ENCODE data around the gene WDR13. TPM values are rescaled to one million over a fixed set of nuclear protein-coding genes. Genes with fewer than 3 reads are reported as not detected.

WDR13 gene
- total RNA-seq, 1 donor from 2014 or later: 20.9 TPM

- TF ChIP-seq, protein P1, sequence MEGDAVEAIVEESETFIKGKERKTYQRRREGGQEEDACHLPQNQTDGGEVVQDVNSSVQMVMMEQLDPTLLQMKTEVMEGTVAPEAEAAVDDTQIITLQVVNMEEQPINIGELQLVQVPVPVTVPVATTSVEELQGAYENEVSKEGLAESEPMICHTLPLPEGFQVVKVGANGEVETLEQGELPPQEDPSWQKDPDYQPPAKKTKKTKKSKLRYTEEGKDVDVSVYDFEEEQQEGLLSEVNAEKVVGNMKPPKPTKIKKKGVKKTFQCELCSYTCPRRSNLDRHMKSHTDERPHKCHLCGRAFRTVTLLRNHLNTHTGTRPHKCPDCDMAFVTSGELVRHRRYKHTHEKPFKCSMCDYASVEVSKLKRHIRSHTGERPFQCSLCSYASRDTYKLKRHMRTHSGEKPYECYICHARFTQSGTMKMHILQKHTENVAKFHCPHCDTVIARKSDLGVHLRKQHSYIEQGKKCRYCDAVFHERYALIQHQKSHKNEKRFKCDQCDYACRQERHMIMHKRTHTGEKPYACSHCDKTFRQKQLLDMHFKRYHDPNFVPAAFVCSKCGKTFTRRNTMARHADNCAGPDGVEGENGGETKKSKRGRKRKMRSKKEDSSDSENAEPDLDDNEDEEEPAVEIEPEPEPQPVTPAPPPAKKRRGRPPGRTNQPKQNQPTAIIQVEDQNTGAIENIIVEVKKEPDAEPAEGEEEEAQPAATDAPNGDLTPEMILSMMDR (IDR thresholded peaks at IDR 0.05): no peak
- TF ChIP-seq EZH2 (IDR thresholded peaks at IDR 0.05): no peak
- TF ChIP-seq EZH2phosphoT487 (IDR thresholded peaks at IDR 0.05): no peak
- Histone ChIP-seq H3K4me1 (no peaks in the 10 kb centered on the region), H3K9ac (no peak overlapping the region), H3K9me3 (ENCODE audit: low read depth) (no peaks in the 10 kb centered on the region), H3K36me3 (peaks cover 11% of the 10 kb centered on the region), H3K79me2 (ENCODE audit: low read depth) (peaks cover 27% of the 10 kb centered on the region), H3F3A (ENCODE audit: low read depth) (peaks cover 20% of the 10 kb centered on the region), H3K27ac (no peak overlapping the region), H3K4me3 (peak overlapping the region; percentile 62), H4K20me1 (ENCODE audit: low read depth) (no peaks in the 10 kb centered on the region), H3K4me2 (peak overlapping the region; percentile 90), H3K27me3 (no peaks in the 10 kb centered on the region), H2AFZ (replicated peaks) (no peak overlapping the region)
- Mint-ChIP-seq H3K27ac (peak overlapping the region; percentile 9), H3K27me3 (ENCODE audit: insufficient read depth, low read depth) (peaks cover 3% of the 10 kb centered on the region), H3K4me1 (no peaks in the 10 kb centered on the region), H3K9me3 (peaks cover 11% of the 10 kb centered on the region), H3K36me3 (peaks cover 9% of the 10 kb centered on the region), H3K4me3 (peak overlapping the region; percentile 90)
- no peak for DNase-seq (ENCODE audit: low spot score)
Observed at GRCh38 chrX:48573690-48574269, 23.5 kb upstream of the WDR13 start.

DNA sequence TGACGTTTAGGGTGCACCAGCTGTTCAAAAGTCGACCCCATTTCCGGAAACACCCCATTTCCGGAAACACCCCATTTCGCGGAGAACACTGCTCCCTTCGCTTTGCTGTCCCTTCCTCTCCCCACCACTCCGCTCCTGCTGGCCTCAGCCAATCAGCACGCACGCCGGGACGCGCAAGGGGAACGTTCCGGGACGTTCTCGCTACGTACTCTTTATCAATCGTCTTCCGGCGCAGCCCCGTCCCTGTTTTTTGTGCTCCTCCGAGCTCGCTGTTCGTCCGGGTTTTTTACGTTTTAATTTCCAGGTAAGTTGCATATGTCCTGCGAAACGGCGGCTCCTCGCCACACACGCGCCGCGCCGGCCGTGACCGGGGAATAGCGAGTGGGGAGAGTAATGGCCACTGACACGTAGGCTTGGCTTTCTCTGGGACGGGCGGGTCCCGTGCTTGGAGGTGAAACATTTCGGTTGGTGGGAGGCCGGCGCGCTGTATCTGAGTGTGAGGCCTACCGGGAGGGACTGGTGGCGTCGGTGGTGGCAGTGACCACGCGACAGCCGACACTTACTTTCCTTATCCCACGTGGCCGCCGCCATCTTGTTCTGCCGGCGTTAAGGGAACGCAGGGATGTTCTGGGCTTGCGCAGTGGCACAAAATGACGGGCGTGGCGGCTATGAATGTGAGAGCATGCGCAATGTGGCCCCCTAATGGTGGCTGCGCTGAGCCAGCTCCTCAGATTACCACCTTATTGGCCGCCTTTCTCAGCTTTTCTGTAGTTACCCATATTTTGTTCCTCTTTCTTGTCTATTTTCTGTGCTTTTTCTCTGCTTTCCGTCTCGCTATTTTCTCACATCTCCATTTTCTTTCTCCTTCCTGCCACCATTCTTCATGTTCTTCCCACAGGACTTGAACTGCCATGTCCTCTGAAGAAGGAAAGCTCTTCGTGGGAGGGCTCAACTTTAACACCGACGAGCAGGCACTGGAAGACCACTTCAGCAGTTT is 22.7 kb upstream of the WDR13 start, which contains the start of gene RBM3:
TSS of gene RBM3 (plus strand) at position 215 of the 997 bp plus-strand sequence. CDS start at position 912, 697 bp downstream.
- H3K4me1 ChIP-seq: no peaks in the 10 kb centered on the region
- H3K9me3 ChIP-seq (ENCODE audit: low read depth): no peaks in the 10 kb centered on the region
- H3K27ac ChIP-seq: peak within 1 kb of the TSS; percentile 91
- H3K9ac ChIP-seq: peak within 1 kb of the TSS; percentile 79
- H3K4me1 Mint-ChIP-seq: no peaks in the 10 kb centered on the region
- H3K27me3 Mint-ChIP-seq (ENCODE audit: insufficient read depth, low read depth): peaks cover 3% of the 10 kb centered on the region
- no peaks in the 10 kb centered on the region for H4K20me1 ChIP-seq (ENCODE audit: low read depth)
- peaks cover 9% of the 10 kb centered on the region for H3K36me3 Mint-ChIP-seq
- peak; percentile 91 for DNase-seq (ENCODE audit: low spot score)
- peak within 1 kb of the TSS; percentile 46 for H2AFZ ChIP-seq (replicated peaks)
- peak within 1 kb of the TSS; percentile 62 for H3K4me3 ChIP-seq
- H3F3A ChIP-seq (ENCODE audit: low read depth): peaks cover 28% of the 10 kb centered on the region
- peaks cover 27% of the 10 kb centered on the region for H3K79me2 ChIP-seq (ENCODE audit: low read depth)
- peaks cover 11% of the 10 kb centered on the region for H3K9me3 Mint-ChIP-seq
- H3K4me2 ChIP-seq: peak within 1 kb of the TSS; percentile 90
- TF ChIP-seq EZH2 (IDR thresholded peaks at IDR 0.05): no peak
- TF ChIP-seq, protein P1 (IDR thresholded peaks at IDR 0.05): peak; percentile 47
- peak within 1 kb of the TSS; percentile 97 for H3K27ac Mint-ChIP-seq
- peaks cover 11% of the 10 kb centered on the region for H3K36me3 ChIP-seq
- H3K27me3 ChIP-seq: no peaks in the 10 kb centered on the region
- H3K4me3 Mint-ChIP-seq: peak within 1 kb of the TSS; percentile 90

DNA sequence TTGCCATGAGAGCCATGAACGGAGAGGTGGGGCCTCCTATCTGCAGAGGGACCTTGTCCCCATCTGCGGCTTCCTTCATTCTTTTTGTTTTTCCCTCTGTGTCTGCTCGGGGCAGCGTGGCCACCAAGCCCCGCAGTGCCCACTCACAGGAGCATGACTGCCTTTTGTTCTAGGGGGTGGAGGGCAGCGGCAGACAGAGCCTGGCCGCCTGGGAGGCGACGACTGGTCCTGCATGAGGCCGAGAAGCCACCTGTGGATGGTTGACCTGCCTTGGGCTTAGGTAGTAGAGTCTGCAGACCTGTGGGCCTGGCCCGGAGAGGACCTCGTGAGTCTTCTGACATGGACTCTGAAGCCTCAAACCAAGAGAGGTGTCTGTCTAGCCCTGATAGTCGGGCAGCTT is 21.6 kb upstream of the WDR13 start:
- Histone ChIP-seq H3F3A (ENCODE audit: low read depth) (peaks cover 35% of the 10 kb centered on the region), H3K27ac (no peak overlapping the region), H3K4me3 (peak overlapping the region; percentile 62), H3K9me3 (ENCODE audit: low read depth) (no peaks in the 10 kb centered on the region), H3K4me2 (peak overlapping the region; percentile 90), H3K36me3 (peaks cover 11% of the 10 kb centered on the region), H2AFZ (replicated peaks) (no peak overlapping the region), H4K20me1 (ENCODE audit: low read depth) (no peaks in the 10 kb centered on the region), H3K79me2 (ENCODE audit: low read depth) (peaks cover 27% of the 10 kb centered on the region), H3K9ac (no peak overlapping the region), H3K27me3 (no peaks in the 10 kb centered on the region), H3K4me1 (no peaks in the 10 kb centered on the region)
- Mint-ChIP-seq H3K36me3 (peaks cover 13% of the 10 kb centered on the region), H3K4me3 (peak overlapping the region; percentile 90), H3K27ac (no peak overlapping the region), H3K27me3 (ENCODE audit: insufficient read depth, low read depth) (peaks cover 3% of the 10 kb centered on the region), H3K9me3 (peaks cover 15% of the 10 kb centered on the region), H3K4me1 (no peaks in the 10 kb centered on the region)
- TF ChIP-seq, protein P1 (IDR thresholded peaks at IDR 0.05): no peak
- TF ChIP-seq EZH2phosphoT487 (IDR thresholded peaks at IDR 0.05) (no peak), EZH2 (IDR thresholded peaks at IDR 0.05) (no peak)
- no peak for DNase-seq (ENCODE audit: low spot score)

Measured in neural progenitor cell (in vitro differentiated cells).